ENCODE data around the gene EMC9. TPM values are rescaled to one million over a fixed set of nuclear protein-coding genes. Genes with fewer than 3 reads are reported as not detected.
A peak's percentile ranks its signal among the peaks of the same experiment; 100 is the strongest.

Gene EMC9
- polyA plus RNA-seq, 2 of the 4 experiments (the other 2 are of a cell fraction): 21.5 to 48.5 TPM

DNA sequence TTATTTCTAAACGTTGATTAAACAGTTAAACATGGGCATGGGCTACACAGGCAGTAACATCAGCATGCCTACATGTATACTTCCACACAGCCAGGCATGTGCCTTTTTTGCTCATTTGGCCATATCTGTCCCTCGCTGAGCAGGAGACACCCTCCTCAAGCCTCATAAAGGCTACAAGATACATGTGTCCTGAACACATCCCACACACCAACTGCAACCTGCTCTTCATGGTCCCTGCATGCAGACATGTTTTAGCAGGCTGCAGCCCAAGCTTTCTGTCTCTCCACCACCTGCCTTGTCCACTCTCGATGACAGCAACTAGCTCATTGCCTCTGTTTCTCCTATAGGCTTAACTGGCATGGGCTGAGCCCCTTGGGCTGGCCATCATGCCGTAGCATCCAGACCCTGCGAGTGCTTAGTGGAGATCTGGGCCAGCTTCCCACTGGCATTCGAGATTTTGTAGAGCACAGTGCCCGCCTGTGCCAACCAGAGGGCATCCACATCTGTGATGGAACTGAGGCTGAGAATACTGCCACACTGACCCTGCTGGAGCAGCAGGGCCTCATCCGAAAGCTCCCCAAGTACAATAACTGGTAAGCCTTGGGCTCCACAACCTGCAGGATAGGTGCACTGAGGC lies 44.7 kb downstream of the EMC9 start:
- ATAC-seq (no peak), DNase-seq (ENCODE audit: low read depth in 1 of 2, low spot score in 1 of 2) (no peak), FAIRE-seq (no peak)
- Histone ChIP-seq H3K4me3 (no peak overlapping the region), H3K4me1 (peaks cover 18% of the 10 kb centered on the region), H3K27ac (no peak overlapping the region), H3K4me2 (no peak overlapping the region), H3K9me3 (no peaks in the 10 kb centered on the region)
- TF ChIP-seq, protein P1, sequence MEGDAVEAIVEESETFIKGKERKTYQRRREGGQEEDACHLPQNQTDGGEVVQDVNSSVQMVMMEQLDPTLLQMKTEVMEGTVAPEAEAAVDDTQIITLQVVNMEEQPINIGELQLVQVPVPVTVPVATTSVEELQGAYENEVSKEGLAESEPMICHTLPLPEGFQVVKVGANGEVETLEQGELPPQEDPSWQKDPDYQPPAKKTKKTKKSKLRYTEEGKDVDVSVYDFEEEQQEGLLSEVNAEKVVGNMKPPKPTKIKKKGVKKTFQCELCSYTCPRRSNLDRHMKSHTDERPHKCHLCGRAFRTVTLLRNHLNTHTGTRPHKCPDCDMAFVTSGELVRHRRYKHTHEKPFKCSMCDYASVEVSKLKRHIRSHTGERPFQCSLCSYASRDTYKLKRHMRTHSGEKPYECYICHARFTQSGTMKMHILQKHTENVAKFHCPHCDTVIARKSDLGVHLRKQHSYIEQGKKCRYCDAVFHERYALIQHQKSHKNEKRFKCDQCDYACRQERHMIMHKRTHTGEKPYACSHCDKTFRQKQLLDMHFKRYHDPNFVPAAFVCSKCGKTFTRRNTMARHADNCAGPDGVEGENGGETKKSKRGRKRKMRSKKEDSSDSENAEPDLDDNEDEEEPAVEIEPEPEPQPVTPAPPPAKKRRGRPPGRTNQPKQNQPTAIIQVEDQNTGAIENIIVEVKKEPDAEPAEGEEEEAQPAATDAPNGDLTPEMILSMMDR (IDR thresholded peaks at IDR 0.05): no peak
- TF ChIP-seq ZSCAN20 (CRISPR knock-in tag; IDR thresholded peaks at IDR 0.05) (no peak), RCOR1 (IDR thresholded peaks at IDR 0.05; ENCODE audit: low read depth, low read length) (no peak), JUNB (IDR thresholded peaks at IDR 0.05) (no peak), ZC3H11A (IDR thresholded peaks at IDR 0.05) (no peak), FOSB (CRISPR knock-in tag; IDR thresholded peaks at IDR 0.05) (no peak), POLR2A (IDR thresholded peaks at IDR 0.05; ENCODE audit: low read length) (no peak), ZFP36 (IDR thresholded peaks at IDR 0.05; ENCODE audit: borderline replicate concordance, partially characterized antibody) (no peak), KDM5A (IDR thresholded peaks at IDR 0.05) (no peak), EP300 (IDR thresholded peaks at IDR 0.05) (no peak), SREBF2 (IDR thresholded peaks at IDR 0.05) (no peak), MAZ (IDR thresholded peaks at IDR 0.05; ENCODE audit: borderline replicate concordance, low read depth, low read length) (no peak), TFCP2L1 (CRISPR knock-in tag; IDR thresholded peaks at IDR 0.05) (no peak), FOSL2 (IDR thresholded peaks at IDR 0.05) (no peak), FOSL2 (CRISPR knock-in tag; IDR thresholded peaks at IDR 0.05) (no peak), SMC3 (IDR thresholded peaks at IDR 0.05) (no peak), ZNF302 (CRISPR knock-in tag; IDR thresholded peaks at IDR 0.05) (no peak), RNF2 (IDR thresholded peaks at IDR 0.05; ENCODE audit: borderline replicate concordance, low read depth) (no peak), MYC (IDR thresholded peaks at IDR 0.05; ENCODE audit: borderline replicate concordance, low read length) (no peak)
- TF ChIP-seq, protein P2, sequence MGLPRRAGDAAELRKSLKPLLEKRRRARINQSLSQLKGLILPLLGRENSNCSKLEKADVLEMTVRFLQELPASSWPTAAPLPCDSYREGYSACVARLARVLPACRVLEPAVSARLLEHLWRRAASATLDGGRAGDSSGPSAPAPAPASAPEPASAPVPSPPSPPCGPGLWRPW (IDR thresholded peaks at IDR 0.05): no peak
- TF ChIP-seq, protein P3, sequence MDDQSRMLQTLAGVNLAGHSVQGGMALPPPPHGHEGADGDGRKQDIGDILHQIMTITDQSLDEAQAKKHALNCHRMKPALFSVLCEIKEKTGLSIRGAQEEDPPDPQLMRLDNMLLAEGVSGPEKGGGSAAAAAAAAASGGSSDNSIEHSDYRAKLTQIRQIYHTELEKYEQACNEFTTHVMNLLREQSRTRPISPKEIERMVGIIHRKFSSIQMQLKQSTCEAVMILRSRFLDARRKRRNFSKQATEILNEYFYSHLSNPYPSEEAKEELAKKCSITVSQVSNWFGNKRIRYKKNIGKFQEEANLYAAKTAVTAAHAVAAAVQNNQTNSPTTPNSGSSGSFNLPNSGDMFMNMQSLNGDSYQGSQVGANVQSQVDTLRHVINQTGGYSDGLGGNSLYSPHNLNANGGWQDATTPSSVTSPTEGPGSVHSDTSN (IDR thresholded peaks at IDR 0.05): no peak
- POLR2A ChIA-PET: no interaction called here
- CTCF ChIA-PET: interaction anchor here (1.1 to 12.6 kb wide), 5 partner anchors 9 to 64 kb away, joined by 3 to 405 read pairs (median 10); partner anchors contain the start of genes CARMIL3 and IRF9
- WGBS (ENCODE audit: missing lambda C conversion rate): 93% methylated on average over 8 of the region's 8 CpGs

DNA sequence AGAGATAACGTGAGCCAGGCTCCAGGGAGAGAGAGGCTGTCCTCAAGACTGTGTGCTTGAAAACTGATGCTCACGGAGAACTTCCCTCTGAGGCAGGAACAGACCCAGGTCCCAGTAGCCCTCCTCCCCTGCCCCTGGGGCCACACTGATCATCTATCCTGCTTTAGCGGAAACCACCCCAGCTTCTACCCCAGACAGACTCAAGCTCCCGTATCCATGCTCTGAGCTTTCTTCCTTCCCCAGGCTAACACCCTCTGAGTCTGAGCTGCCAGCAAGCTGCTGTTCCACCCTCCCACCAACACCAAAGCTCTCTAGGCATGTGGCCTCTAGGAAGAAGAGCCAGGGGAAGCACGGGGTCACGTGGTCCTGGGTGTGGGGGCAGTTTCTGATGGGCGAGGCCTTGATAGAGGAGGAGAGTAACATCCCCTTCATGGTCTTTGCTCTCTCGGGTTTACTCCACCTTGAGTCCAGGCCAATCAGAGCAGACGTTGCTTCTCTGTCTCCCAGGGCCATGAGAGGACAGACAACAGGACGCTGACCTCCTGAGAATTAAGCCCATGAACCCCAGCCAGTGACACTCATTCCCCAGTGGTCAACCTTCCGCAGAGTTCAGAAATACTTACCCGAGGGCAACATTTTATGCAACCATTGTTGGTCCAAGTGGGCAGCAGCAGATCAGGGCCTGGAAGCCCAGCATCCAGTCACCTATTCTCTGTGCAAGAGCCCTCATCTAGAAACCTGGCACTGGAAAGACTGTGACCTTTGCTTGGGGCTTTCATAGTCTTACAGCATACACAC lies 45.9 kb downstream of the EMC9 start:
- DNase-seq (ENCODE audit: low read depth in 1 of 2, low spot score in 1 of 2) (peak in 1 of 2 experiments; percentile 62), ATAC-seq (peak in 1 of 2 experiments; percentile 4; a peak in 3 of 6 replicates), FAIRE-seq (no peak)
- 58% methylated on average over 12 of the region's 12 CpGs for WGBS (ENCODE audit: missing lambda C conversion rate)
- no peaks in the 10 kb centered on the region for H3K9me3 ChIP-seq
- peak overlapping the region; percentile 70 for H3K4me3 ChIP-seq
- peaks cover 18% of the 10 kb centered on the region for H3K4me1 ChIP-seq
- peak overlapping the region; percentile 89 for H3K4me2 ChIP-seq
- peak overlapping the region; percentile 95 to 100 for H3K27ac ChIP-seq
- ChIA-PET CTCF (interaction anchor here (0.9 to 12.6 kb wide), 10 partner anchors 10 to 78 kb away, joined by 3 to 405 read pairs (median 4); partner anchors contain the start of genes IRF9 and PSME1), POLR2A (interaction anchor here (1.2 to 3.7 kb wide), 5 partner anchors 9 to 43 kb away, joined by 5 to 55 read pairs (median 16); partner anchors contain the start of genes CARMIL3, DCAF11 and NRL)
- no peak for TF ChIP-seq HEYL (CRISPR knock-in tag; IDR thresholded peaks at IDR 0.05)
- no peak for TF ChIP-seq EP300 (IDR thresholded peaks at IDR 0.05)
- TF ChIP-seq, protein P4, sequence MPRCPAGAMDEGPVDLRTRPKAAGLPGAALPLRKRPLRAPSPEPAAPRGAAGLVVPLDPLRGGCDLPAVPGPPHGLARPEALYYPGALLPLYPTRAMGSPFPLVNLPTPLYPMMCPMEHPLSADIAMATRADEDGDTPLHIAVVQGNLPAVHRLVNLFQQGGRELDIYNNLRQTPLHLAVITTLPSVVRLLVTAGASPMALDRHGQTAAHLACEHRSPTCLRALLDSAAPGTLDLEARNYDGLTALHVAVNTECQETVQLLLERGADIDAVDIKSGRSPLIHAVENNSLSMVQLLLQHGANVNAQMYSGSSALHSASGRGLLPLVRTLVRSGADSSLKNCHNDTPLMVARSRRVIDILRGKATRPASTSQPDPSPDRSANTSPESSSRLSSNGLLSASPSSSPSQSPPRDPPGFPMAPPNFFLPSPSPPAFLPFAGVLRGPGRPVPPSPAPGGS (IDR thresholded peaks at IDR 0.05): no peak
- no peak for TF ChIP-seq BHLHE40 (IDR thresholded peaks at IDR 0.05; ENCODE audit: low read depth, low read length)
- TF ChIP-seq, protein P5, sequence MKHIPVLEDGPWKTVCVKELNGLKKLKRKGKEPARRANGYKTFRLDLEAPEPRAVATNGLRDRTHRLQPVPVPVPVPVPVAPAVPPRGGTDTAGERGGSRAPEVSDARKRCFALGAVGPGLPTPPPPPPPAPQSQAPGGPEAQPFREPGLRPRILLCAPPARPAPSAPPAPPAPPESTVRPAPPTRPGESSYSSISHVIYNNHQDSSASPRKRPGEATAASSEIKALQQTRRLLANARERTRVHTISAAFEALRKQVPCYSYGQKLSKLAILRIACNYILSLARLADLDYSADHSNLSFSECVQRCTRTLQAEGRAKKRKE (CRISPR knock-in tag; IDR thresholded peaks at IDR 0.05; ENCODE audit: low read depth): no peak
- no peak for TF ChIP-seq MAZ (IDR thresholded peaks at IDR 0.05; ENCODE audit: borderline replicate concordance, low read depth, low read length)
- TF ChIP-seq, protein P6, sequence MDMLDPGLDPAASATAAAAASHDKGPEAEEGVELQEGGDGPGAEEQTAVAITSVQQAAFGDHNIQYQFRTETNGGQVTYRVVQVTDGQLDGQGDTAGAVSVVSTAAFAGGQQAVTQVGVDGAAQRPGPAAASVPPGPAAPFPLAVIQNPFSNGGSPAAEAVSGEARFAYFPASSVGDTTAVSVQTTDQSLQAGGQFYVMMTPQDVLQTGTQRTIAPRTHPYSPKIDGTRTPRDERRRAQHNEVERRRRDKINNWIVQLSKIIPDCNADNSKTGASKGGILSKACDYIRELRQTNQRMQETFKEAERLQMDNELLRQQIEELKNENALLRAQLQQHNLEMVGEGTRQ (IDR thresholded peaks at IDR 0.05): peak; percentile 73
- no peak for TF ChIP-seq ESRRA (IDR thresholded peaks at IDR 0.05; ENCODE audit: borderline replicate concordance, low read length)
- TF ChIP-seq CBX2 (IDR thresholded peaks at IDR 0.05; ENCODE audit: borderline replicate concordance, low read depth): no peak
- TF ChIP-seq JUNB (IDR thresholded peaks at IDR 0.05): no peak
- no peak for TF ChIP-seq HOXB13 (CRISPR knock-in tag; IDR thresholded peaks at IDR 0.05; ENCODE audit: low read depth)
- no peak for TF ChIP-seq RAD21 (conservative IDR thresholded peaks at IDR 0.05 in 1 of 2, IDR thresholded peaks at IDR 0.05 in 1 of 2)
- TF ChIP-seq, protein P7, sequence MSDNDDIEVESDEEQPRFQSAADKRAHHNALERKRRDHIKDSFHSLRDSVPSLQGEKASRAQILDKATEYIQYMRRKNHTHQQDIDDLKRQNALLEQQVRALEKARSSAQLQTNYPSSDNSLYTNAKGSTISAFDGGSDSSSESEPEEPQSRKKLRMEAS (IDR thresholded peaks at IDR 0.05): 0 out of 2 replicates have a peak, but pooled peaks have one; percentile 19

Measured in A549 (cell line).